NCI-H2029 (cell line): ENCODE measurements around the gene KIAA1671.
"Not testable (repeated sequence)": the region's sequence is repeated elsewhere in the genome, so short reads cannot be mapped to it uniquely, and the experiment has no call there.

Experiments
- DNase-seq: peaks from one replicate; lab custom pipeline; 2025; lab: John Stamatoyannopoulos, UW

The KIAA1671 gene

DNA sequence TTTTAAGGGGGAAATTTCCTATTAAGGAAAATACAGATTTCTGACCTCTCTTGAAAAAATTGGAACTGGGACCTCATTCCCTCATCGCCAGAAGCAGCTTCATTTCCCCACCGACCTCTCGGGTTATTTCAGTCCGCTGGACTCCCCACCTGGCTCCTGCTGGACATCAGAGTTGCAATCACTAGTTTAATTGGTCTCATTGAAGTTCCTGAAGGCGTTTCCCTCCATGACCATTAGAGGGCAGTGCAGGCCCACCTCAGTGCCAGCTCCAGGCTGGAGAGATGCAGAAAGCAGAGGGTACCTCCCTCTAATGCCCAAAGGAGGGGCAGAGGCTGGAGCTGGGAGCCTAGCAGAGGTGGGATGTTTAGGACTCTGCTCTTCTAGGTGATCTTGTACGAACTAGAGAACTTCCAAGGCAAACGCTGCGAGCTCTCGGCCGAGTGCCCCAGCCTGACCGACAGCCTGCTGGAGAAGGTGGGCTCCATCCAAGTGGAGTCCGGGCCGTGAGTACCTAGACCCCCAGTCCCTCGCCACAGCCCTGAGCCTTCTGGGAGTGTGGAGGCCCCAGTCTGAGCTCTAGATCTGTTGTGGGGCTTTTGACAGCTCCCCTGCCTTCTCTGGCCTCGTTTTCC is 249.9 kb downstream of the KIAA1671 start:
- no peak for DNase-seq

DNA sequence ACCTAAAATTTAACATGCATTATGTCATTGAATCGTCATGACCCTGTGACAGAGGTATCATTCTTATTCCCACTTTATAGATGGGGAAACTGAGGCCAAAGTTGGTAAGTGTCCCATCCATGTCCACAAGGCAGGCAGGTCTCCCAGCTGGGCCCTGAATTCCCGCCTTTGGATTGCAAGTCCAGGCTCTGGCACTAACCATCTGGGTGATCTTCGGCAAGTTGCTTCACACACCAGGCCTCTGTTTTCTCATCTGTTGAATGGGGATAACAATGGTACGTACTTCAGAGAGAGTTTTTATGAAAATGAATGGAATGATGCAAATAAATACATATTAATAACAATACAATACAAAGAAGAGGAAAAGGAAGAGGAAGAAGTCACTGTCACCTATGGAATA is 250.6 kb downstream of the KIAA1671 start:
- no peak for DNase-seq

DNA sequence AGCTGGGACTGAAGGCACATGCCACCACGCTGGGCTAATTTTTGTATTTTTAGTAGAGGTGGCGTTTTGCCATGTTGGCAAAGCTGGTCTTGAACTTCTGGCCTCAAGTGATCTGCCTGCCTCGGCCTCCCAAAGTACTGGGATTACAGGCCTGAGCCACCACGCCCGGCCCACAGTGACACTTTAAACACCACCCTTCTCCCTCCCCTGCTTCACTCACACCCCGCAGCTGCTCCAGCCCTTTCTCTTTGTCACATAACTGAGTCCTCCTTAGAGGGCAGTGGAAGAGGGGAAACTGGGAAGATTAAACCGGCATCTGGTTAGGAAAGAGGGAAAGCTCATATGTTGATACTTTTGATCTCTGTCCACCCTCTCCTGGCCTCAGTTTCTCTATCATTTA is 252.0 kb downstream of the KIAA1671 start:
- DNase-seq: not testable (repeated sequence)

DNA sequence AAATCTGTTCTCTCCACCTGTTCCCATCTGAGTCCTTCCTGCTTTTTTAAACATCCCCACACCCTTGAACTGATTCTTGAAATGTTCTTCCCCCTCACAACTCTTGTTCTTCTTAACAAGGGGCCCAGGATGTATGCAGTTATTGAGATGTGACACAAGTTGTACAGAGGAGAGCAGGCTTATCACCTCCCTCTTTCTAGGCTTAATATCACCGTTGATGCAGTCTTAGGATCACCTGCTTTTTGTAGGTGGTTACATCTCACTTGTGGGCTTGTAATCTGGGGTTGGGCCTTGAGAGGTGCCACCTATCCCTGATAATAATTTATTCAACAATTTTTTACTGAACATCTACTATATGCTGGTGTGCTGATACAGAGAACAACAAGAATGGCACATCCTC is 253.3 kb downstream of the KIAA1671 start:
- DNase-seq: no peak

DNA sequence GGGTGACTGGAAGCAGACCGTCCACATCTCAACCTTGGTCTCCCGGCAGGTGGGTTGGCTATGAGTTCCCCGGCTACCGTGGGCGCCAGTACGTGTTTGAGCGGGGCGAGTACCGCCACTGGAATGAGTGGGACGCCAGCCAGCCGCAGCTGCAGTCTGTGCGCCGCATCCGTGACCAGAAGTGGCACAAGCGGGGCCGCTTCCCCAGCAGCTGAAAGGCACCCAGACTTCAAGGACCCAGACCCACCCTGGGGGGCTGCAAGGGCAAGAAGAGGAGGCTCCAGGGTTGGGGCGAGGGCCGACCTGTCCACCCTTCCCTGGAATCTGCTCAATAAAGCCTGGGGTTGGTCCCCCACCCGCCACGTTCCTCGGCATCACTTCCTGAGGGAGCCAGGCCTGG is 254.5 kb downstream of the KIAA1671 start:
- DNase-seq: no peak

DNA sequence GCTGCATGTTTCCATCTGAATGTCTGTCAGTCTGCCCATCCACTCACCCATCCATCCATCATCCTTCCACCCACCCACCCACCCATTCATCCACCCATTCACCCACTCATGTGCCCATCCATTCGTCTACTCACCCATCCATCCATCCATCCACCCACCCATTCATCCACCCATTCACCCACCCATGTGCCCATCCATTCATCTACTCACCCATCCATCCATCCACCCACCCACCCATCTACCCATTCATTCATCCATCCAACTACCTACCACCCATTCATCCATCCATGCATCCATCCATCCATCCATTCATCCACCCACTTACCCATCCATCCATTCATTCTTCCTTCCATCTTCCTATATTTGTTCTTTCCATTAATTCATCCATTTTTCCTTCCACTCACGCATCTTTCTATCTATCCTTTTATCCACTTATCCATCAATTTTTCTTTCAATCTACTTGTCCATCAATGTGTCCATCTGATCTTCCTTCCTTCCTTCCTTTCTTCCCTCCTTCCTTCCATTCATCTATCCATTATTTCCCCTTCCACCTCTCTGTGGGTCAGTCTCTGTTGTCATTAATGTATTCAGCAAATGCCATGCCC is 255.1 kb downstream of the KIAA1671 start:
- DNase-seq: no peak

DNA sequence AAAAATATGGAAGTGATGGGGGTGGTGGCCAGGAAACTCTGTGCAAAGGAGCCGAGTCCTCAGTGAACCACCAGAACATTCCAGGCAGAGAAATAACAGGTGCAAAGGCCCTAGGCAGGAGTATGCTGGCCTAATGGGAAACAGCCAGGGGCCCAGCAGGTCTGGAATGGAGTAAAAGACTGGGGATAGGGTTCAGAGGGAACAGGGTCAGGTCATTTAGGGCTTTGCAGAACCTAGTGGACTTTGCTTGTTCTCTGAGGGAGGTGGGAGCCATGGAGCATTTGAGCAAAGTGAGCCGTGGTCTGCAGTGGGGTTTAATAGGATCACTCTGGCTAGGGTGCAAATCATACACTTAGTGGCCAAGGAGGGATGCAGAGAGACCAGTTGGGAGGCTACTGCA is 255.8 kb downstream of the KIAA1671 start:
- no peak for DNase-seq

DNA sequence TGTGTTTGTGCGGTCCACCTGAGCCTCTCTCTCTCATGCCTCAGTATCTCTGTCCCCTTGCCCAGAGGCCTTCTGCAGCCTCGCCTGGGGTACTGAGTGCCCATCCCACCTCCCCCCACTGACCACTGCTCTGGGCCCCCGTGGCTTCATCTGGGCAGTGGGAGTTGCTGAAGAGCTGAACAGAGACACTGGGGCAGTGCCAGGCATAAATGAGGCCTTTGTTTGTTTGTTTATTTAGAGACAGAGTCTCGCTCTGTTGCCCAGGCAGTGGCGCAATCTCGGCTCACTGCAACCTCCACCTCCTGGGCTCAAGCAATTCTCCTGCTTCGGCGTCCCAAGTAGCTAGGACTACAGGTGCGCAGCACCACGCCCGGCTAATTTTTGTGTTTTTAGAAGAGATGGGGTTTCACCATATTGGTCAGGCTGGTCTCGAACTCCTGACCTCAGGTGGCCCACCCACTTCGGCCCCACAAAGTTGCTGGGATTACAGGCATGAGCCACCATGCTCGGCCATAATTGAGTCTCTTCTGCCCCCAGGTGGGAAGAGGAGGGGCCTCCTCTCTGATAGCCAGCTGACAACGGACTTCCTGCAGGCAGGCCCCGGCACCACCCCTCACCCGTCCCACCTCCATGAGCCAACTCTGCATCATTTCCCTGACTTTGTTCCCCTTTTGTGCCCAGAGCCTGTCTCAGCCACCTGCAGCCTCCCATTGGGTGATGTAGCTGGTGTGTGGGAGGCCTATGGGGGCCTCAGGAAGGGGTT is 256.4 kb downstream of the KIAA1671 start:
- DNase-seq: no peak

DNA sequence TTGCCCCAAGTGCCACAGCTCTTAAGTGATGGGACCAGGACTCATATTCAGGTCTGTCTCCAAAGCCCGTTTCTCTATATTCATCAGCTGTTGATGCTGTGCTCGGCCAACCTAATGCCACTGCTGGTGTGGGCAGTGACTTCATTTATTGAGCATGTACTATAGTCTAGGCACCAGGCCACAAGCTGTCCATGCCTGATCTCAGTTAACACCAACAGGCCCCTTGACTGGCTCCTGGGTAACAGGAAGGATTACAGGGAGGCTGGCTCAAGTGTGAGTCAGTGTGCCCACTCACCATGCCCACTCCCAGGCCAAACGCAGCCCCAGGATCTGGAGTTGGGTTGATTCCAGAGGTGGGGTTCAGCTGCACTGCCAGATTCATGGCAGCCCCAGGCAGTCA is 258.3 kb downstream of the KIAA1671 start:
- no peak for DNase-seq

DNA sequence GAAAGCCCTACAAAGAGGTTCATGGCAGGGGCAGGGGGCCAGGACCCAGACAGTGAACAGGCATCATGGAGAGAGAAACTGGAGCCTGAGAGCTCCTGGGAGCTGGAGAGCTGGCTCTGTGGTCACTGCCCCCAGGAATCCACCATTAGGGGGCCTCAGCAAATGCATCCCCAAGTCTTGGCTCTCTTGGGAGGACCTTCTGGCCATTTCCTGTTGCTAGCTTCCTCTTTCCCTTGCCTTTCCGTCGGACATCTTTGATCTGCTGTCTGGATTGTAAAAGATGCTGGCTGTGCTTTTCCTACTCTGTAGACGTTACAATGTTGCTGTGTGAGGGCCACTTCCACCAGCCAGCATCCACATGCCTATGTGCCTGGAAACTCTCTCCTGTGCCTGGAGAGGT is 259.8 kb downstream of the KIAA1671 start:
- DNase-seq: no peak

DNA sequence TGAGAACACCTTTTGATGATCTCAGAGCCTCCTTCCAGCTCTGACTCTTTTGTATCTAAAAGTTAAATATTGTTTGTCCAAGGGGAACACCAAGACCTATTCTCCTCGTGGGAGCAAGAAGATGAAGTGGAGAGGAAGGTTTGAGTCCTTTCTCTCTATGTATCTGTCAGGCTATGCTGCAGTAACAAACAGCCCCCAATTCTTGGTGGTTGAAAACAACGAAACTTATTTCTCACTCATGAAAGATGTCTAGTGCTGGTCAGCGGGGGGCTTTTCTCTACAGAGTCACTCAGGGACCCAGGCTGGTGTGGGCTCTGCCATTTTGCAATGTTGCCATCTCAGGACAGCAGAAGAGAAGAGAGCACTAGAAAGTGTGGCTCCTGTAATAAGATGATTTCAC is 260.7 kb downstream of the KIAA1671 start:
- no peak for DNase-seq

DNA sequence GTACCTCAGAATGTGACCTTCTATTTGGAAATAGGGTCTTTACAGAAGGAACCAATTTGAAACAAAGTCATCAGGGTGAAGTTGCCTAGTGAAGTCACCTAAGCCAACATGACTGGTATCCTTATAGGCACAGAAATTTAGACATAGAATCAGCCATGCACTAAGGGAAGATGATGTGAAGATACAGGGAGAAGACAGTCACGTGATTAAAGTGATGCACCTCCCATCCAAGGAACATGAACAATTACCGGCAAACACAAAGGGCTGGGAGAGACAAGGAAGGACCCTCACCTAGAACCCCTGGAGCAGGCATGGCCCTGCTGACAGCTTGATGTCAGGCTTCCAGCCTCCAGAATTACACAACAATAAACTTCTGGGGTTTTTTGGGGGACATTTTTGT is 263.7 kb downstream of the KIAA1671 start:
- DNase-seq: no peak

DNA sequence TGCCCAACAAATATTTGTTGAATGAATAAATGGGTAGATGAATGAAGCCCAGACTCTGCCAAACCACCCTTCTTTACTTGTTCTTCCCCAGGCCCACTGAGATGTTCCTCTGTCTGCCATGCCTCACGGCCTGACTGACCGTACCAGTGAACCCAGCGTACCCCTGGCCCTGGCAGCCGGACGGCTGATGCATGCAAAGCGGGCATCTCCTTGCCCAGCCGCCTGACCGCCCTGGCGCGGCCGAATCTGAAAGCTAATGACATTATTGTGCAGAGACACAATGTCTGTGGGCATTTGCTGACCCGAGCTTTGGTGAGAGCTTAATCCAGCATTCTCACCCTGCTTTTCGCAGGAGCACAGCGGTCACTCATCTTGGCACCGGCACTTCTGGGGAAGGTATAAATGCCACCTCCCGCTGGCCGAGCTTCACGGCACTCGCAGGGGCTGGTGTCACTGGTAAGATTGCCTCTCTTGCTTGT is 266.7 kb downstream of the KIAA1671 start, which contains the start of gene CRYBB2:
TSS of gene CRYBB2 (plus strand) at position 429 of the 479 bp plus-strand sequence. CDS start 1,791 bp downstream, outside the sequence.
- DNase-seq: no peak

DNA sequence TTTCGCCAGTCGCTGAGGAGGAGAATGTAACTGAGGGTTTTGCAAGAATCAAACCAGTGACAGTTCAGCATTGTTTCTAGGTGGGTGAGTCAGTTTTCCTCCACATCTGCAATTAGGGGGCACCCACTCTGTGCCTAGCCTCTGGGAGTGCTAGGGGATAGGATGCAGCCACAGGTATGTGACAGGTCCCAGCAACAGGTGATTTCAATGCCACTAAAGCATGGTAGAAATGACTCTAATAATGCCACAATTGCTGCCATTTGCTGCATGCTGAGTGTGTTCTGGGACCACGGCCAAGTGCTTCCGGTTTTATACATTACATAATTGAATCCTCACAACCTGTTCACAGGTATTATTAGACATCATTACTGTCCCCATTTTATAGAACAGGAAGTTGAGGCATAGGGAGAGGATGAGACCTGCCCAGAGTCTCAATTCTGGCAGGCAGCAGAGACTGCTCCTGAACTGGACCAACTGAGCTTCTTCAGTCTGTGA is 267.5 kb downstream of the KIAA1671 start:
- peak; percentile 38 for DNase-seq

DNA sequence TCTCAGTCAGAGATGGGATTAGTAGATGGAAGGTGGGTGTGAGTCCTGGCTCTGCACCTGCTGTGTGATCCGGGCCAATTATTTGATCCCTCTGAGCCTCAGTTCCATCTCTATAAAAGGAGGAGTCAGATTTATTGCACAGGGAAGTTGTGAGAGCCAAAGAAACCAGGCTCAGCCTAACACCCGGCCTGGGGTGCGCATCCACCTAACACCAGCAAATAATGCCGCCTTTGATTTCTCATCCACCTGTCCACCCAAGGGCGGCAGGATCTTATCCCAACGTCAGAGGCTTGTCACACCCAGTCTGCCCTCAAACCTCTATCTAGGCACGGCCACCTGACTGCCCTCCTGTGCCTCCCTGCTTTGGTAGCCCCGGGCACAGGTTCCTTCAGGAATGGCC is 269.3 kb downstream of the KIAA1671 start:
- DNase-seq: no peak

DNA sequence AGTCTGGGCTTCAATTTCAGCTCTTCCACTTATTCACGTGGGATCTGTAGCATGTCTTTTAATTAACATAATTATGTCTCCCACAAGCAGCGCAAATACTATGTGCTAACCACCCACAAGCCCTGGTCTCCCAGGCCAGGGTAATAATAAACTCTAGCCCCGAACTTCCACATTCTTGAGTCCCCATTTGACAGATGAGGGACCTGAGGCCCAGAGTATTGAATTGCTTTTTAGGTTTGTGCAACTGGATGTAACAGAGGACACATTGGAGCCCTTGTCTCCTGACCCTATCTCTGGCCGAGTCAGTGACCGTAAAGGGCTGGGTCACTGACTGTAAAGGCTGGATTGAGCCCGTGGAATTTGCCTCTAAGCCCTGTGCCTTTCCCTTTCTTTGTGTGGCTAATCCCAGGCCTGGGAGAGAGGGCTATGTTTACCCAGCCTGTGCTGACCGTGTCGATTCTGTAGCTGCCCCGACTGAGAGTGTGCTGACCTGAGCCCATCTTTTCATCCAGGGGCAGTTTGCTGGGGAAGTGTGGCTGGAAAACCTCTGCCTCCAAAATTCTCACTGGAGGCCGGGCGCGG is 270.8 kb downstream of the KIAA1671 start:
- DNase-seq: no peak

DNA sequence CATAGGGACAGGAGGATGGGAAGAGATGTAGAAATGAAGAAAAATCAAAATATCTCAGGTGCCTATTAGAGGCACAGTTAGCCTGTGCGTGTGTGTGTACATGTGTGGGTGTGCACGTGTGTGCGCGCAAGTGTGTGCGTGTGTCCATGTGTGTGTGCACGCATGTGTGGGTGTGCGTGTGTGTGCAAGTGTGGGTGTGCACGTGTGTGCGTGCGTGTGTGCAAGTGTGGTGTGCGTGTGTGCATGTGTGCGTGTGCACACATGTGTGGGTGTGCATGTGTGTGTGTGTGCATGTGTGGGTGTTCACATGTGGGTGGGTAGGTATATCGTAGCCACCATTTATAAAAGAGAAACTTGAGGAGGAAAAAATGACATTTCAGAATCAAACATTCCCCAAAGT is 276.3 kb downstream of the KIAA1671 start:
- no peak for DNase-seq

DNA sequence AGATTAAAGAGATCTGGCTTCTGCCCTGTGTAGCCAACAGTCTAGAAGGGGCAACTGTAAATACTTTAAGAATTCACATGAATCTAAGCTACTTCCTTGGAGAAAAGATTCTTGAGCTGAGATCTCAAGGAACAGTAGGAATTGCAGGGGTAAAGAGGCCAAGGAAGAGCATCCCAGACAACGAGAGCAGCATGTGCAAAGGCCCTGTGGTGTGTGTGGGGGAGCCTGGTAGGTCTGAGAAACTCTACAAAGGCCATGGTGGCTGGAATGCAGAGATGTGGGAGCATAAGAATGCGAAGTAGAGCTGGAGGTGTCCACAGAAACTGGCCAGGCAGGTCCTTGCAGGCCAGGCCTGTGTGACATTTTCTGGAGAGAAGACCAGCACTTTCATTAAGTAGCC is 278.2 kb downstream of the KIAA1671 start:
- not testable (repeated sequence) for DNase-seq

DNA sequence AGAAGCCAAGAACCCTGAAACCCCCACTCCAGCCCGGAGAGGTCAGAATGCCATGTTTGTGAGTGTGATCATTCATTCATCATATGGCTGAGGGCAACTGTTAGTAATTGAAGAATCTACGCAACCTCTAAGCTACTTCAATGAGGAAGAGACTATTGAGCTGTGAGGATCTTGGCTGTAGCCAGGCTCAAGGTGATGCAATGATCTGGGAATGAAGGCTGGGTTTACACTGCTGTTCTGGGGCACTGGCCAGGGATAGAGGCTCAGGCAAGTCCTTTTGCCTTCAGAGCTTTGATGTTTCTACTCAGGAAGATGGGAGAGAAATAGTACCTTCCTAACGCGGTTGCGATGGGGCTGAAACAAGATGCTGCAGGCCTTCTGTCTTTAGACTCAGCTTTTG is 279.8 kb downstream of the KIAA1671 start:
- DNase-seq: no peak

DNA sequence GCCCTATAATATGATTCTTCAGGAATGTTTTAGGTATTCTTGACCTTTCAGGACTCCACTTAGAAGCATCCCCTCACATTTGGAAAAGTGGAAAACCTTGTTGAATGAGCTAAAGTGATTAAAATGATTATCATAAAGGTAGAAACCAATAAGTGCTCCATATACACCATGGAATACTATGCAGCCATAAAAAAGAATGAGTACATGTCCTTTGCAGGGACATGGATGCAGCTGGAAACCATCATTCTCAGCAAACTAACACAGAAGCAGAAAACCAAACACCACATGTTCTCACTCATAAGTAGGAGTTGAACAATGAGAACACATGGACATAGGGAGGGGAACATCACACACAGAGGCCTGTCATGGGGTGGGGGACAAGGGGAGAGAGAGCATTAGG is 281.2 kb downstream of the KIAA1671 start:
- DNase-seq: not testable (repeated sequence)

DNA sequence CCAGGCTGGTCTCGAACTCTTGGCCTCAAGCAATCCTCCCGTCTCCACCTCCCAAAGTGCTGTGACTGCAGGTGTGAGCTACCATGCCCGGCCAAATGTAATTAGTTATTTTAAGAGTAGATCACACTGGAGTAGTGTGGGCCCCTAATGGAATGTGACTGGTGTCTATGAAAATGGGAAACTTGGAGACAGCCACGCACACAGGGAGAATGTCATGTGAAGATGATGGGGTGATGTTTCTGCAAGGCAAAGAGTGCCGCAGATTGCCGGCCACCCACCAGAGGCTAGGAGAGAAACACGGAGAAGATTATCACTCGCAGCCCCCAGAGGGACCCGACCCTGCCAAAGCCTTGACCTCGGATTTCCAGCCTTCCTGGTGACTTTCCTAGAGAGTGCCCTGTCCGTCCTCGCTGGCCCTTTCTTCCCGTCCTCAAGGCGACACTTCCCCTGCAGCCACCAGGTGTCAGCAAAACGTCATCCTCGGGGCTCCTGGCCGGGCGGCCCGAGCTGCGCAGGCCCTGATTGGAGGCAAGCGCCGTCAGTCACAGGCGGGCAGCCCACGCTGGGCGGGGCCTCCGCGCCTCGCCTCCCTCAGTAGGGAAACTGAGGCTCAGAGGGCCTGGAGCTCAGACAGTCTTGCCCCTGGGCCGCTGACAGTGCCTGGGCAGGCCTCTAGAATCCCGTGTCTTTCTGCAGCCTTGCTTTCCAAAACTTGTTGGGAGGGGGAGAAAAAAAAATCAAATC is 283.2 kb downstream of the KIAA1671 start:
- peak; percentile 45 for DNase-seq

DNA sequence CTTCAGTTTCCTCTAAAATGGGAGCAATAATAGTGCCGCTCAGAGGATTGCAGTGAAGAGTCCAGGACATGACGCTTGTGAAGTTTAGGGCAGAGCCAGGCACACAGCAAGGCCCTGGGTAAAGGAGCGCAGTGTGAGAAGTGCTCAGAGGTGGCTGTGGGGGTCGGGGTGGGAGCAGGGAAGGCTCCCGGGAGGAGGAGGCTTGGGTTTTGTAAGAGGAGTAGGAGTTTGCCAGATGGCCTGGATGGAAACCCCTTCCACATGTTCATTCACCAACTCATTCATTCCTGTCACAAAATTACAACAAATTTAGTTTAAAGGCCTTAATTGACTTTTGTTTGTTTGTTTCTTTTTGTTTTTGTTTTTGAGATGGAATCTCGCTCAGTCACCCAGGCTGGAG is 283.9 kb downstream of the KIAA1671 start:
- DNase-seq: no peak
